Left ventricle myocardium inferior (tissue), 1 donor: ENCODE results near the gene MKLN1. TPM values are rescaled to one million over a fixed set of nuclear protein-coding genes. Genes with fewer than 3 reads are reported as not detected.
"Not testable (repeated sequence)": the region's sequence is repeated elsewhere in the genome, so short reads cannot be mapped to it uniquely, and the experiment has no call there.

Source experiments
- DNase-seq: peaks from one replicate; pipeline ENCODE4 v3.0.0-alpha.2; 2020
- H3K27ac ChIP-seq: fragments of 200-600 bp; replicated peaks from 2 replicates; pipeline ENCODE4 v1.8.0; 2021
- H3K27me3 ChIP-seq: fragments of 200-600 bp; 2 replicates; pipeline ENCODE4 v1.8.0; 2021; ENCODE audit warnings: low read depth
- H3K36me3 ChIP-seq: fragments of 200-600 bp; 2 replicates; pipeline ENCODE4 v1.8.0; 2021
- H3K4me1 ChIP-seq: fragments of 200-600 bp; 2 replicates; pipeline ENCODE4 v1.8.0; 2021
- H3K4me3 ChIP-seq: fragments of 200-600 bp; 2 replicates; pipeline ENCODE4 v1.8.0; 2021; ENCODE audit warnings: mild to moderate bottlenecking, moderate library complexity
- H3K9me3 ChIP-seq: fragments of 200-600 bp; replicated peaks from 2 replicates; pipeline ENCODE4 v1.8.0; 2021
- CTCF ChIP-seq: fragments of 200-600 bp; IDR thresholded peaks from 2 replicates; pipeline ENCODE4 v1.8.0; 2021; ENCODE audit warnings: antibody characterized with exemption, mild to moderate bottlenecking, borderline replicate concordance
- intact Hi-C: fragments of 100-400 bp; cut with micrococcal nuclease; formaldehyde crosslinking; loops from one replicate; pipeline ENCODE4 v1.11.0; 2022
- total RNA-seq: library from RNA; stranded (reverse); fragmentation: NEBNext Ultra II Directional; extraction: Animal tissue kit (Norgen Biotek cat#: 25700); gene quantifications from one replicate; pipeline ENCODE4 v1.2.1, GENCODE V29; 2021
- donor health status: DM: no; HTN: yes; CAD: no; lungs with severe emphysema.

Gene MKLN1
- total RNA-seq, 1 donor from 2014 or later: 42.2 TPM

- Histone ChIP-seq H3K27ac (peak overlapping the region; percentile 85), H3K36me3 (peaks cover 49% of the 10 kb centered on the region), H3K27me3 (no peaks in the 10 kb centered on the region), H3K9me3 (no peaks in the 10 kb centered on the region), H3K4me1 (peaks cover 48% of the 10 kb centered on the region), H3K4me3 (no peak overlapping the region)
- intact Hi-C loops: no loop called here
- no peak for DNase-seq
- no peak for TF ChIP-seq CTCF
These were observed 174.4 kb downstream of the MKLN1 start for GRCh38 chr7:131501930-131502685.

GRCh38 chr7:131502810-131503508, 175.3 kb downstream of the MKLN1 start:
- DNase-seq: peak; percentile 67
- peaks cover 50% of the 10 kb centered on the region for H3K36me3 ChIP-seq
- no peak for TF ChIP-seq CTCF
- no peaks in the 10 kb centered on the region for H3K9me3 ChIP-seq
- H3K4me3 ChIP-seq: no peak overlapping the region
- peak overlapping the region; percentile 85 for H3K27ac ChIP-seq
- intact Hi-C loops: no loop called here
- peaks cover 49% of the 10 kb centered on the region for H3K4me1 ChIP-seq
- H3K27me3 ChIP-seq: no peaks in the 10 kb centered on the region

GRCh38 chr7:131503639-131504038, 176.0 kb downstream of the MKLN1 start:
- Histone ChIP-seq H3K27ac (peak overlapping the region; percentile 85), H3K4me1 (peaks cover 50% of the 10 kb centered on the region), H3K27me3 (no peaks in the 10 kb centered on the region), H3K36me3 (peaks cover 56% of the 10 kb centered on the region), H3K4me3 (no peak overlapping the region), H3K9me3 (no peaks in the 10 kb centered on the region)
- intact Hi-C loops: no loop called here
- no peak for DNase-seq
- TF ChIP-seq CTCF: no peak

GRCh38 chr7:131504157-131504899, 176.7 kb downstream of the MKLN1 start:
- intact Hi-C loops: no loop called here
- TF ChIP-seq CTCF: no peak
- H3K9me3 ChIP-seq: no peaks in the 10 kb centered on the region
- no peak overlapping the region for H3K4me3 ChIP-seq
- H3K27ac ChIP-seq: peak overlapping the region; percentile 85
- no peaks in the 10 kb centered on the region for H3K27me3 ChIP-seq
- DNase-seq: no peak
- H3K4me1 ChIP-seq: peaks cover 56% of the 10 kb centered on the region
- H3K36me3 ChIP-seq: peaks cover 59% of the 10 kb centered on the region

- Histone ChIP-seq H3K36me3 (peaks cover 63% of the 10 kb centered on the region), H3K4me1 (peaks cover 64% of the 10 kb centered on the region), H3K27ac (peak overlapping the region; percentile 85)
- H3K9me3 ChIP-seq, H3K4me3 ChIP-seq, DNase-seq, H3K27me3 ChIP-seq: not testable (repeated sequence)
- intact Hi-C loops: loop anchor here (5.0 kb wide), 1 partner anchor 147 kb away; no protein-coding TSS in a partner anchor
These were observed 177.5 kb downstream of the MKLN1 start for GRCh38 chr7:131505037-131505620.
